HG03469 (cell line): ENCODE measurements around the gene GALR2.

ENCODE experiments used
- ATAC-seq: cut with Tn5 transposase; IDR thresholded peaks from one replicate; pipeline ENCODE4 v1.9.1; 2021; ENCODE audit warnings: mild to moderate bottlenecking, moderate library complexity, moderate number of reproducible peaks; ENCODE audit not compliant: unreplicated experiment

The GALR2 gene

GRCh38 chr17:76092526-76093413 lies 18.2 kb downstream of the GALR2 start:
- ATAC-seq, result no peak

DNA sequence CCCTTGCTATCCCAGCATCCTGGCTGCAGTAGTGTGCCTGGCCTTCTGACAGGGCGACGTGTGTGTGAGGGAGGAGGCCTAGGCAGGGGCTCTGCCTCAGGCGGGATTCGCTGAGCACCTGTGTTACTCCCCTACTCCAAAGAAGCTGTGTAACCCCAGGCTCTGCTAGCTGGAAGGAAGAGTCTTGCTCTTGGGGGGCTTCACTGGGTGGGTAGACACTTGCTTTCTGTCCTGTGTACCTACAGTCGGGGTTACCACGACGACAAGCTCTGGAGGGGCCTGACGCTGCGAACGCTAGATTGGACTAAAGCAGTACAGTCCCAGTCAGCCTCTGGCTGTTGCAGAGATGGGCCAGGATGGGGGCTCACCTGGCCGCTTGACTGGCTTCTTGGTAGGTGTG lies 19.5 kb downstream of the GALR2 start:
- ATAC-seq, result no peak

DNA sequence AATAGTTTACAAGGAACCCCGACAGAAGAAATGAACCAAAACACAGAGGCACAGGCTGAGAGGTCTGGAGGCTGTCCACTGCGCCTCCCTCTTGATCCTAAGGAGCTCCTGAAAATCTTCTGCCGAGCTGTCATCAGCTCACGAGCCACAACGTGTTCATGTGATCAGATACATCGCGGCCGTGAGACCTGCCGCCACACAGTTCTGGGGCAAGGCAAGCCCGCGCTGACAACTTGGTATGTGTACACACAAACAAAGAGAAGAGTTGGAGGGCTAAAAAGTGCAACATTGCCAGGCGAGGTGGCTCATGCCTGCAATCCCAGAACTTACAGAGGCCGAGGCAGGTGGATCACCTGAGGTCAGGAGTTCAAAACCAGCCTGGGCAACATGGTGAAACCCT lies 21.4 kb downstream of the GALR2 start:
- no peak for ATAC-seq

- no peak for ATAC-seq
Measured at GRCh38 chr17:76097716-76098295, 23.2 kb downstream of the GALR2 start.

DNA sequence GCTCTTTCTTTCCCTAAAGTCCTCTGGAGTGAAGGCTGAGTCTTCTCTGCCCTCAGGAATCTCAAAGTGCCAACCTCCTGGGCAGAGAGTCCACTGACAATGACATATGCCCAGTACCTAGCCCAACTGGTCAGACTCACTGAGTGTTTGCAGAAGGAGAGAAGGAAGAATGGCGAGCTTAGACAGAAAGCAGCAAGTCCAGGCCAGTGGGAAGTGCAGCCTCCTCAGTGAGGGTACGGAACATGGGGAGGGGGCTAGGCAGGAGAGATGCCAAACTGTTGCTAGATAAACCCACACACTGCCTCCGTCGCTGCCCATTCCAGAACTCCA lies 28.3 kb downstream of the GALR2 start:
- no peak for ATAC-seq

DNA sequence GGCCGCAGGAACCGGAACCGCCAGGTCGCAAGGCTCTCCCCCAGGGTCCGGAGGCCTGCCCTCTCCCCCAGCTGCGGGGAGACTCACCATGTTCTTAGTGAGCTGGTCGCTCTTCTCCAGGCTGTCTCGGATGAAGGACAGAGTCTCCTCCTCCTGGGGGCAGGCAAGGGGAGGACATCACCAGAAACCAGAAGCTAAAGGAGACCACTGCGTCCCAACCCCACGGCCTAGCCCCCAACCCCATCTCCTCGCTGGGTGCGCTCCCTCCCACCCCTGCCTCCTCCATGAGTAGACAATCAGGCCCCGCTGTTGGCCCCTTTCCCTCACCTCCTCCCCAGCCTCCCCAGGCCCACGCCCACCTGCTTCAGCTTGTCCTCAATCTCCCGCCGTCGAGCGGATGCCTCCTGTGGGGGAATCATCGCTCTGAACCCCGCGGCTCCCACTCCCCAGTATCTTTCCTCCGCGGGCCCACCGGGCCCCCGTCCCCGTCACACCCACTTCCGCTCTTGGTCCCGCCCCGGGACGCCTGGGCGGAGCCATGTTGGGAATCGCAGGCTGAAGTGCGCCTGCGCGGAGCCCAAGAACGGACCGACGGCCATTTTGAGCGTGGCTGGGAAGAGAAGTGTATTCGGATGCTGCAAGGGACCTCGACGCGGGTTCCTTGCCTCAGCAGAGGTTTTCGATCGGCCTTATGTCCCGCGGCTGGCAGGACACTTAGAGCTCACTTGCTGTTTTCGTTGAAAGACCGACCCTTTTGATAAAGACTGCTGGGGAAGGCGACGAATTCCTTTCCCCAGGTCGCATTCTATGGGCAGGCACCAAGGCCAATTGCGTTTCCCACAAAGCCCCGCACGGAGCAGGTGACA lies 28.9 kb downstream of the GALR2 start, which contains the start of gene EXOC7:
Gene EXOC7 (minus strand): TSS at position 514 of the 866 bp plus-strand sequence. CDS start 95 bp downstream, at position 419.
- peak; percentile 52 for ATAC-seq

DNA sequence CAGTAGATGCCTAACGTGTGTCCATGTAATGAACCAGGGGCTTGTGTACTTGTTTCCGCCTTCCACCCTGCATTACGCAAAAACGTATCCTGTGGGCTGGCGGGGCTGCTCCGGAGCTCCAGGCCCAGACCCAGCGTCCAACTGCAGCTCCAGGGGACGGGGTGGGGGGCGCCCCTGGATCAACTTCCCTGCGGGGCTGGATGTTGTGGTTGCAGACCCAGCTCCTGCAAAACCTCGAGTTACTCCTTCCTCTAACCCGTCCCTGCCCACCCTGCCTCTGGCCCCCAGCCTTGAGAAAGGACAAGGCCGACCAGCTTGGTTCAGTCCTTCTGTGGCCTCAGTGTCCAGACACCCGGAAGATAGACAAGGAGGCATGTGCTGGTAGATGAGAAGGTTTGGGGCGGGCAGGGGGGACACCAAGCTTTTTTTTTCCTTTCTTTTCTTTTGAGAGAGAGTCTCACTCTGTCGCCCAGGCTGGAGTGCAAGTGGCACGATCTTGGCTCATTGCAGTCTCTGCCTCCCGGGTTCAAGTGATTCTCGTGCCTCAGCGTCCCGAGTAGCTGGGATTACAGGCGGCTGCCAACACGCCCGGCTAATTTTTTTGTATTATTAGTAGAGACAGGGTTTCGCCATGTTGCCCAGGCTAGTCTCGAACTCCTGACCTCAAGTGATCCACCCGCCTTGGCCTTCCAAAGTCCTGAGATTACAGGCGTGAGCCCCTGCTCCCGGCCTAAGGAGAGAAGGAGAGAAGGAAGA lies 29.7 kb downstream of the GALR2 start:
- no peak for ATAC-seq

GRCh38 chr17:76104896-76105231 lies 30.3 kb downstream of the GALR2 start:
- ATAC-seq, result no peak

GRCh38 chr17:76106703-76107102 lies 32.1 kb downstream of the GALR2 start:
- no peak for ATAC-seq

DNA sequence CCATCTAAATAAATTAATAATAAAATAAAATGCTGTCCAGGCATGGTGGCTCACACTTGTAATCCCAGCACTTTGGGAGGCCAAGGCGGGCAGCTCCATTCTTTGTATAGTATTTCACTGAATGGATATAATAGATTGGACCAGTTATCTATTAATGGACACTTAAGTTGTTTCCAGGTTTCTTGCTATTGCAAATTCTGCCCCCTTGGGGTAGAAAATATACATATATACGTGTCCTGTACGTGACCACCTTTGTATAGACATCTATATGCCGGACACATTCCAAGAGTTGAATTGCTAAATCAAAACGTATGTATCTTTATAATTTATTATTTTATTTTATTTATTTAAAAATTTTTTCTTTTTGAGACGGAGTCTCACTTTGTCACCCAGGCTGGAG lies 32.9 kb downstream of the GALR2 start:
- ATAC-seq, result no peak

DNA sequence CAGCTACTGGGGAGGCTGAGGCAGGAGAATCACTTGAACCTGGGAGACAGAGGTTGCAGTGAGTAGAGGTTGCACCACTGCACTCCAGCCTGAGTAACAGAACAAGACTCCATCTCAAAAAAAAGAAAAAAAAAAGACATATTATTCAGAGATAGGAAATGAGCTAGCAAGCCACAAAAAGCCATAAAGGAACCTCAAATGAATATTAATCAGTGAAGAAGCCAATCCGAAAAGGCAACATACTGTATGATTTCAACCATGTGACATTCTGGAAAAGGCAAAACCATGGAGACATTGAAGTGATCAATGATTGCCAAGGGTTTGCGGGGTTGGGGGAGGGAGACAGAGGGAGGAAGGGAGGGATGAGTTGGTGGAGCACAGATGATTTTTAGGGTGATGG lies 37.4 kb downstream of the GALR2 start:
- ATAC-seq, result no peak

- no peak for ATAC-seq
Measured at GRCh38 chr17:76115138-76115754, 40.7 kb downstream of the GALR2 start.

DNA sequence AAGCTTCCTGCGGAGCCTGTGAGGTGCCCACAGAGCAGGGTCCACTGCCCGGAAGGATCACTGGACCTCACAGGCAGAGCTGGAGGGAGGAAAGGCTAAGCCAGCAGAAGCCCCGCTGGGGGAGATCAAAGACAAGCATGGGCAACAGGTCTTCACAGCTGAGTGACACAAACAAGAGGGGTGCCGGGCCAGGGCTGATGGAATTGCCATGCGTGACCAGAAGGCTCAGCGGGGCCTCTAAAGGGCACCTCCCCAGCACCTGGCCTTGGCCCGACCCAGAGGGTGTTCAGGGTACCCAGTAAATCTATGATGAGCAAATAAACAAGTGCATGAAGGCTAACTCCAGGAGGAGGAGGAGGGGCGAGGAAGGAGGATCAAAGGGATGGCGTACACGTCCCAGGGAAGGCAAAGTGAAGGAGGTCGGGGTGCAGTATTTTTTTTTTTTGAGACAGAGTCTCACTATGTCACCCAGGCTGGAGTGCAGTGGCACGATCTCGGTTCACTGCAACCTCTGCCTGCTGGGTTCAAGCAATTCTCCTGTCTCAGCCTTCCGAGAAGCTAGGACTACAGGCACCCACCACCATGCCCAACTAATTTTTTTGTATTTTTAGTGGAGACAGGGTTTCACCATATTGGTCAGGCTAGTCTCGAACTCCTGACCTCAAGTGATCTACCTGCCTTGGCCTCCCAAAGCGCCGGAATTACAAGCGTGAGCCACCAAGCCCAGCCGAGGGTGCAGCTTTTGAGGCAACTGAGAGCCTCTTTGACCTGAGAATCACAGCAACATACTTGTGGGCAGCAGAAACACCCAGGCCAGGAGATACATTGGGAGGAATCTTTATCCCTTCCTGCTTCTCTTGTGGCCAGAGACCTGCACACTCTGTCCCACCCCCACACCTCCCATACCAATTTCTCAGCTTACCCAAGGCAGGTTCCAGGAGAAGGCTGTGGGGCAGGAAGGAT lies 45.1 kb downstream of the GALR2 start:
- ATAC-seq, result no peak

- ATAC-seq, result no peak
Measured at GRCh38 chr17:76120658-76121008, 46.1 kb downstream of the GALR2 start.

- ATAC-seq, result no peak
Measured at GRCh38 chr17:76121932-76122430, 47.4 kb downstream of the GALR2 start.

- no peak for ATAC-seq
Measured at GRCh38 chr17:76122431-76123190, 48.0 kb downstream of the GALR2 start.

DNA sequence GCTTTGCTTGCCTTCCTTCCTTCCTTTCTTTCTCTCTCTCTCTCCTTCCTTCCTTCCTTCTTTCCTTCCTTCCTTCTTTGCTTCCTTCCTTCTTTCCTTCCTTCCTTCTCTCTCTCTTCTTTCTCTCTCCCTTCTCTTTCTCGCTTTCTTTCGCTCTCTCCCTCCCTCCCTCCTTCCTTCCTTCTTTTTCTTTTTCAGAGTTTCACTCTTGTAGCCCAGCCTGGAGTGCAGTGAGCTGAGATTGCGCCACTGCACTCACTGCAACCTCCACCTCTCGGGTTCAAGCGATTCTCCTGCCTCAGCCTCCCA lies 48.6 kb downstream of the GALR2 start:
- ATAC-seq, result no peak

DNA sequence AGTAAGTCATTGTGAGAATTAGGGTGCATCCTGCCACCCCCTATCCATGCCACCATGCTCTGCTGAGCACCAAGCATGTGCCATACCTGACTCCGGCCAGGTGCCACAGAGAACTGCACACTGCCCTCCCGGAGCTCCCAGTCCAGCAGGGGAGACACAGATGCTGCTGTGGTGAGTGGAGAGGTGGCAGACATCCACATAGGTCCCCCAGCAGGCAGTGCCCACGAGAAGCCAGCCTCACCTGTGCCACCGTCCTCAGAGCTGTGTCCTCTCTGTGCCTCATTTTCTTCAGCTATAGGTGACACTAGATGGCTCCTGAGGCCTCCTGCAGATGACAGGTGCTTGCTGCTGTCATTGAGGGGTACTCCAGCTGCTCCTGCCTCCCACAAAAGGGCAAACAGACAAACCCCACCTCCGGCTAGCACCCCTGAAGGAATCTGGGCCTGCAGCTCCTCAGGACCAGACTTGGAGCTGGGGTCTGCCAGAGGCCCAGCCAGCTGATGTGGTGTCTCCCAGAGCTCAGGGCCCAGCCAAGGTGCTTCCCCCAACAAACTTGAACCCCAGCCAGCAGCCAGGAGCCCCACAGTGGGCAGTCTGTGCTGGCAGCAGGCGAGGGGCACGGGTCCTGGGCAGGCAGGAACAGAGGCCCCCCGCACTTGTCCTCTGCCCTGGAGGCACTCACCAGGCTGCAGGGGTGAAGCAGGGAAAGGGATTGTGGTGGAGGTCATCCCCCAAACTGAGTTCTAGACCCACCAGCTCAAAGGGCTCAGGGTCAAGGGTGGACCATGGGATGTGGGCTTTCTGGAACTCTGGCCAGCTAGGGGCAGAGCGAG lies 49.4 kb downstream of the GALR2 start:
- ATAC-seq, result no peak
